OCI-LY1 (cell line): ENCODE data around the gene NACC2.

ENCODE experiments used
- H2AFZ ChIP-seq: fragments of 200-600 bp; sonication (generic), shearing (Covaris generic); 2 replicates; pipeline ENCODE4 v1.6.0; 2014; ENCODE audit warnings: antibody characterized with exemption, mild to moderate bottlenecking, low read length
- H3F3A ChIP-seq: fragments of 200-600 bp; sonication (generic), shearing (Covaris generic); 2 replicates; pipeline ENCODE4 v1.6.0; 2014; ENCODE audit warnings: mild to moderate bottlenecking, antibody characterized with exemption, low read length, moderate library complexity; ENCODE audit not compliant: insufficient read depth
- H3K27ac ChIP-seq: fragments of 200-600 bp; sonication (generic); 2 replicates; pipeline ENCODE4 v1.5.1; 2014; ENCODE audit warnings: low read length, mixed run types, mild to moderate bottlenecking, low read depth; ENCODE audit not compliant: poor library complexity, severe bottlenecking
- H3K27me3 ChIP-seq: fragments of 200-600 bp; sonication (generic); 2 replicates; pipeline ENCODE4 v1.6.0; 2014; ENCODE audit warnings: antibody characterized with exemption, mild to moderate bottlenecking, low read length, moderate library complexity; ENCODE audit not compliant: insufficient read depth
- H3K36me3 ChIP-seq: fragments of 200-600 bp; sonication (generic); 2 replicates; pipeline ENCODE4 v1.6.1; 2014; ENCODE audit warnings: mild to moderate bottlenecking, antibody characterized with exemption, low read length, moderate library complexity, mixed read lengths; ENCODE audit not compliant: insufficient read depth
- H3K4me1 ChIP-seq: fragments of 200-600 bp; sonication (generic); 2 replicates; pipeline ENCODE4 v1.5.1; 2014; ENCODE audit warnings: mild to moderate bottlenecking, low read length, moderate library complexity; ENCODE audit not compliant: insufficient read depth, severe bottlenecking
- H3K4me2 ChIP-seq: fragments of 200-600 bp; sonication (generic), shearing (Covaris generic); 2 replicates; pipeline ENCODE4 v1.6.1; 2014; ENCODE audit warnings: low read length
- H3K4me3 ChIP-seq: fragments of 200-600 bp; sonication (generic); 2 replicates; pipeline ENCODE4 v1.5.1; 2014; ENCODE audit warnings: low read length, low read depth, mild to moderate bottlenecking, mixed read lengths; ENCODE audit not compliant: poor library complexity, severe bottlenecking
- H3K79me2 ChIP-seq: fragments of 200-600 bp; shearing (Covaris generic); 2 replicates; pipeline ENCODE4 v1.6.1; 2016; ENCODE audit warnings: mixed run types, low read length, mixed read lengths; ENCODE audit not compliant: insufficient read depth
- H3K9ac ChIP-seq: fragments of 200-600 bp; sonication (generic), shearing (Covaris generic); 2 replicates; pipeline ENCODE4 v1.6.1; 2014; ENCODE audit warnings: mild to moderate bottlenecking, low read length, mixed read lengths
- H3K9me2 ChIP-seq: fragments of 200-600 bp; sonication (generic), shearing (Covaris generic); 2 replicates; pipeline ENCODE4 v1.6.1; 2014; ENCODE audit warnings: low read depth, mild to moderate bottlenecking, low read length, mixed read lengths
- H3K9me3 ChIP-seq: fragments of 200-600 bp; shearing (Covaris generic); 2 replicates; pipeline ENCODE4 v1.6.1; 2014; ENCODE audit warnings: low read length, mixed read lengths
- H4K20me1 ChIP-seq: fragments of 200-600 bp; sonication (generic), shearing (Covaris generic); 2 replicates; pipeline ENCODE4 v1.6.0; 2016; ENCODE audit warnings: mild to moderate bottlenecking, low read length; ENCODE audit not compliant: insufficient read depth
- EZH2 ChIP-seq: fragments of 200-600 bp; sonication (generic), shearing (Covaris generic); IDR thresholded peaks from 2 replicates; pipeline ENCODE4 v1.8.0; 2017; ENCODE audit warnings: borderline replicate concordance, mixed run types, mild to moderate bottlenecking, antibody characterized with exemption, low read length, moderate library complexity, mixed read lengths
- TF ChIP-seq, protein P1 (sequence below): fragments of 200-600 bp; sonication (generic), shearing (Covaris generic); IDR thresholded peaks from 2 replicates; pipeline ENCODE4 v1.5.1; 2017; ENCODE audit warnings: mild to moderate bottlenecking, antibody characterized with exemption, low read length, moderate library complexity, mixed read lengths

NACC2 gene

DNA sequence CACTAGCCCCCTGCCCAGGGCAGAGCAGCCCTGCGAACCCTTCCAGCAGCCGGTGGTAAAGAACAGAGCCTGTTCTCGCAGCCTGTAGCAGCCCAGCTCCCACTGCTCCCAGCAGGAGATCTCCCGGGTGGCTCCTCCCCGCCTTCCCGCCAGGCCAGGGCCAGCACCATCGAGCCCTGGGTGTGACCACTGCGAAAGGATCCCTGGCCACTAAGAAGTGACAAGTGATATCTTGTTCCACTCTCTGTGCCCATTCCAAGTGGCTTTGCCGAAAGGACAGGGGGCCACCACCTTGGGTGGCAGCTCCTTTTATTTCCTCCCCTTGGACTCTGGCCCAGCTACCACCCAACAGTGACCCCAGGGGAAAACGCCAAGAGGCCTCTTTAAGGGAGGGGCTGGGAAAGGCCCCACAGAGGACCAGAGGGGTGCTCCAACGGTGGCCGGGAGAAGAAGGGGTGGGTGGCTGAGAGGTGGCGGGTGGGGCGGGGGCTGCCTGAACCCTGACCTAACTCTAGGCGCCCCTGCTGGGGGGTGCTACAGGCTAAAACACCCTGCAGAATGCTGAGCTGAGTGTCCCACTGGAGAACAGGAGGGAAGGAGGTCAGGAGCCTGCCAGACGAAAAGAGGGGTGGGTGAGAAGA lies 1.6 kb downstream of the NACC2 start:
- no peaks in the 10 kb centered on the region for H4K20me1 ChIP-seq
- H3K4me2 ChIP-seq: no peak overlapping the region
- H3K27me3 ChIP-seq: 0 out of 2 replicates have a peak, but pooled peaks cover 10% of the 10 kb centered on the region
- no peaks in the 10 kb centered on the region for H3K4me1 ChIP-seq
- no peaks in the 10 kb centered on the region for H3F3A ChIP-seq
- no peaks in the 10 kb centered on the region for H3K79me2 ChIP-seq
- no peaks in the 10 kb centered on the region for H3K9me3 ChIP-seq
- no peaks in the 10 kb centered on the region for H3K36me3 ChIP-seq
- H3K9ac ChIP-seq: no peak overlapping the region
- no peak overlapping the region for H3K27ac ChIP-seq
- no peak overlapping the region for H3K4me3 ChIP-seq
- no peaks in the 10 kb centered on the region for H3K9me2 ChIP-seq
- H2AFZ ChIP-seq: no peak overlapping the region
- TF ChIP-seq, protein P1, sequence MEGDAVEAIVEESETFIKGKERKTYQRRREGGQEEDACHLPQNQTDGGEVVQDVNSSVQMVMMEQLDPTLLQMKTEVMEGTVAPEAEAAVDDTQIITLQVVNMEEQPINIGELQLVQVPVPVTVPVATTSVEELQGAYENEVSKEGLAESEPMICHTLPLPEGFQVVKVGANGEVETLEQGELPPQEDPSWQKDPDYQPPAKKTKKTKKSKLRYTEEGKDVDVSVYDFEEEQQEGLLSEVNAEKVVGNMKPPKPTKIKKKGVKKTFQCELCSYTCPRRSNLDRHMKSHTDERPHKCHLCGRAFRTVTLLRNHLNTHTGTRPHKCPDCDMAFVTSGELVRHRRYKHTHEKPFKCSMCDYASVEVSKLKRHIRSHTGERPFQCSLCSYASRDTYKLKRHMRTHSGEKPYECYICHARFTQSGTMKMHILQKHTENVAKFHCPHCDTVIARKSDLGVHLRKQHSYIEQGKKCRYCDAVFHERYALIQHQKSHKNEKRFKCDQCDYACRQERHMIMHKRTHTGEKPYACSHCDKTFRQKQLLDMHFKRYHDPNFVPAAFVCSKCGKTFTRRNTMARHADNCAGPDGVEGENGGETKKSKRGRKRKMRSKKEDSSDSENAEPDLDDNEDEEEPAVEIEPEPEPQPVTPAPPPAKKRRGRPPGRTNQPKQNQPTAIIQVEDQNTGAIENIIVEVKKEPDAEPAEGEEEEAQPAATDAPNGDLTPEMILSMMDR: no peak
- no peak for TF ChIP-seq EZH2

DNA sequence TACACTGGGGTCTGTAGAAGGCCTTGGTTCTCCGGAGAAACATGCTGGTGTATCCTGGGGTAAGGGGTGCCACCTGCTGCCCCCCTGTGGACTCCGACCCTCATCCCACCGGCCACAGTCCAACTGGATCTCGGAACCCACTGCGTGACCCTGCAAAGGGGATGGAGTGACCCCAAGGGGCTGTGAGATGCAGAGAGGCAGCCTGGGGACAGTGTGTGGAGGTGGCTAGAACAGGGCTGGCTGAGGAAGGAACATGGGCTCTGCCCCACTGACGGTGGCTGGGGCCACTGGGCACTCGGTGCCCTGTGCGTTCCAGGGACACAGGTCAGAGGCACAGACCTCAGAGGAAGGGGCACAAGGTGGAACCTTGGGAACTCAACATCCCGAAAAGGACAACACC lies 2.3 kb downstream of the NACC2 start:
- Histone ChIP-seq H3K79me2 (no peaks in the 10 kb centered on the region), H3K4me1 (no peaks in the 10 kb centered on the region), H4K20me1 (no peaks in the 10 kb centered on the region)

GRCh38 chr9:136092353-136092650 lies 2.8 kb downstream of the NACC2 start:
- Histone ChIP-seq H3K9ac (no peak overlapping the region), H2AFZ (no peak overlapping the region), H3F3A (no peaks in the 10 kb centered on the region), H3K4me2 (no peak overlapping the region), H3K4me1 (no peaks in the 10 kb centered on the region), H3K9me3 (no peaks in the 10 kb centered on the region), H3K9me2 (no peaks in the 10 kb centered on the region), H4K20me1 (no peaks in the 10 kb centered on the region), H3K79me2 (no peaks in the 10 kb centered on the region), H3K4me3 (no peak overlapping the region), H3K27ac (no peak overlapping the region), H3K36me3 (no peaks in the 10 kb centered on the region), H3K27me3 (peaks cover 14% of the 10 kb centered on the region; the same call in 1 of the 2 replicates)
- TF ChIP-seq, protein P1: no peak
- TF ChIP-seq EZH2: no peak

More for the DNA sequence above, 2.3 kb downstream of the NACC2 start:
- TF ChIP-seq, protein P1: no peak
- TF ChIP-seq EZH2: no peak
- H2AFZ ChIP-seq: no peak overlapping the region
- H3K27me3 ChIP-seq: 0 out of 2 replicates have a peak, but pooled peaks cover 14% of the 10 kb centered on the region
- H3K9me2 ChIP-seq: no peaks in the 10 kb centered on the region
- H3F3A ChIP-seq: no peaks in the 10 kb centered on the region
- no peaks in the 10 kb centered on the region for H3K36me3 ChIP-seq
- no peaks in the 10 kb centered on the region for H3K9me3 ChIP-seq
- no peak overlapping the region for H3K4me3 ChIP-seq
- H3K4me2 ChIP-seq: no peak overlapping the region
- no peak overlapping the region for H3K27ac ChIP-seq
- H3K9ac ChIP-seq: no peak overlapping the region
